Suppressor macrophage treated with lipopolysaccharide for 1 hour (primary cell): ENCODE measurements around the gene GRK4.
"Not testable (repeated sequence)": the region's sequence is repeated elsewhere in the genome, so short reads cannot be mapped to it uniquely, and the experiment has no call there.

Experiments
- DNase-seq, 3 donors: peaks; one replicate each; pipeline ENCODE4 v3.0.0-alpha.2; 2020 to 2022

The GRK4 gene

DNA sequence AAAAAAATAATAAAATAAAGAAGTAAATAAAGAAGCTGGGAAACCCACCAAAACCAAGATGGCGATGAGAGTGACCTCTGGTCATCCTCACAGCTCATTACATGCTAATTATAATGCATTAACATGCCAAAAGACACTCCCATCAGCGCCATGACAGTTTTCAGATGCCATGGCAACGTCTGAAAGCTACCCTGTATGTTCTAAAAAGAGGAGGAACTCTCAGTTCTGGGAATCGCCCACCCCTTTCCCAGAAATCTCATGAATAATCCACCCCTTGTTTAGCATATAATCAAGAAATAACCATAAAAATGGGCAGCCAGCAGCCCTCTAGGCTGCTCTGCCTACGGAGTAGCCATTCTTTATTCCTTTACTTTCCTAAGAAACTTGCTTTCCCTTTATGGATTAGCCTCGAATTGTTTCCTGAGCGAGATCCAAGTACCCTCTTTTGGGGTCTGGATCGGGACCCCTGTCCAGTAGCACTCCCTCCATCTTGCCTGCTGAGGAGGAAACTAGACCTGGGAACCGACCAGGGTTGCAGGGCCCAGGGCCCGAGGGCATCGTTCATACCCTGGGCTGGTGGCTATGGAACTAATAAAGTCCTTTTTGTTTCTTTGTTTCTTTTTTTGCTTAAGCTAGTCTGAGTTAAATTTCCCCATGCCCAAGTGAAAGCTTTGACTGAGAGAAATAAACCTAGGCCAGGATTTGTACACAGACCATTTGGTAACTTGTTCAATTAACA, 80.1 kb downstream of the GRK4 start:
- peak; percentile 25 to 62 (median 58) for DNase-seq

DNA sequence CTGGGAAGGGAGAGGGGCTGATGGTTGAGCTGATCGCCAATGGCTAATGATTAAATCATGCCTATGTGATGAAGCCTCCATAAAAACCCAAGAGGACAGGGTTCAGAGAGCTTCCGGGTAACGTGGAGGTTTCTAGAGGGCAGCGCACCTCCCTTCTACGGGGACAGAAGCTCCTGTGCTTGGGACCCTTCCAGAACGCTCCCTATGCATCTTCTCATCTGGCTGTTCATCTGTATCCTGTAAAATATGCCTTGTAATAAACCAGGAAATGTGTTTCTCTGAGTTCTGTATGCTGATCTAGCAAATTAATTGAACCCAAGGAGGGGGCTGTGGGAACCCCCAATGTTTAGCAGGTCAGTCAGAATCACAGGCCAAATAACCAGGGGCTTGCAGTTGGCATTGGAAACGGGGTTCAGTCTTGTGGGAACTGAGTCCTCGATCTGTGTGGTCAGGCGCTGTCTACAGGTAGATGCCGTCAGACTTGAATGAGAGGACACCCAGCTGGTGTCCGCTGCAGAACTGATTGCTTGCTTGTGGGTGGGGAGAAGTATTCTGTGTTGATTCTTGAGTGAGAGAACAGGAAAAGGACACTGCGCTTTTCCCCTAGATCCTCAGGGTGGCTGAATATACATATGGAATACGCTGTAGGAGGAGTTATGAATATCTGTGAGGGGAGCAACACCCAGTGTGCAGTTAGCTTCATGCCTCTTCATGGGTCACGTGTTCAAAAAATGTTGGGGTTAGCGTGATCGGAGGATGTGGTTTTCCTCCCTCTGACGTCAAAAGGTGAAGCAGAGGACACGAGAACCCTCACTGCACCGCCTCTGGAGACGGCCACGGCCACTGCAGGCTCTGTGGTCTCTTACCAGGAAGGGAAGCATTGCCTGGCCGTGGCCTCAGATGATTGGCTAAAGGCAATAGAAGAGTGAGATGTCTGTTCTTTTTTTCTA, 81.8 kb downstream of the GRK4 start:
- DNase-seq, result peak; percentile 68 to 91 (median 86)

DNA sequence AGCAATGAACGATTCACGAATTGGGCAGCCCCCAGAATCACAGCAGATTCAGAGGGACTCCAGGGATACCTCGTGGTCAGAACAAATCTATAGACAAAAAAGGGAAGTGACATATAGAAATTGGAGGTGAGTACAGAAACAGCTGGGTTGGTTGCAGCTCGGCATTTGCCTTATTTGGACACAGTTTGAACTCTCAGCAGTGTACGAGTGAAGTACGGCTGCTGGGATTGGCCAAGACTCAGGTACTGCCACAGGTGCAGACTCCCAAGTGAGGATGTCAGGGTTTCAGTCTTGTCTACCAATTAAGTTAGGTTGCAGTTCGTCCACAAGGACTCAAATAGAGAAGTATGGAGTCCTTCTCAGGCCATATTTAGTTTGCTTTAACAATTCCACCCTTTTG, 82.8 kb downstream of the GRK4 start:
- peak in 1 of 3 donors; percentile 13 for DNase-seq

DNA sequence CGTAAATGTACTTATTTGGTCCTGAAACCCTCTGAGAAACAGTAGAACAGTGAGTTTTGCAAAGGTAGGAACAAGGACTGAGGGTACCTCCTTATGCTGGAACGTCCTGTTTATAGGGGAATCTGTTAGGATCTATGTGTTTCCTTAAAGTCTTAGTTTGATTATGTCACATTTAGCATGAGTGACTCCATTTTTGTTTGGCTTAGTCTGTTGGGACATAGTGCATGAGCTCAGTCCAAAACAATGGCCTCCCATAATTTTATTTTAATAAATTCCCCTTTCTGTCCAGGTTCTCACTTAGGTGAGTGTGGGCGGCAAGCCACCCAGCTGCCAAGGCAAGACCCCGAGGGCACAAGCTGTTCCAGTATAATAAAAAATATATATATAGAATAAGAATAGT, 83.3 kb downstream of the GRK4 start:
- no peak for DNase-seq

DNA sequence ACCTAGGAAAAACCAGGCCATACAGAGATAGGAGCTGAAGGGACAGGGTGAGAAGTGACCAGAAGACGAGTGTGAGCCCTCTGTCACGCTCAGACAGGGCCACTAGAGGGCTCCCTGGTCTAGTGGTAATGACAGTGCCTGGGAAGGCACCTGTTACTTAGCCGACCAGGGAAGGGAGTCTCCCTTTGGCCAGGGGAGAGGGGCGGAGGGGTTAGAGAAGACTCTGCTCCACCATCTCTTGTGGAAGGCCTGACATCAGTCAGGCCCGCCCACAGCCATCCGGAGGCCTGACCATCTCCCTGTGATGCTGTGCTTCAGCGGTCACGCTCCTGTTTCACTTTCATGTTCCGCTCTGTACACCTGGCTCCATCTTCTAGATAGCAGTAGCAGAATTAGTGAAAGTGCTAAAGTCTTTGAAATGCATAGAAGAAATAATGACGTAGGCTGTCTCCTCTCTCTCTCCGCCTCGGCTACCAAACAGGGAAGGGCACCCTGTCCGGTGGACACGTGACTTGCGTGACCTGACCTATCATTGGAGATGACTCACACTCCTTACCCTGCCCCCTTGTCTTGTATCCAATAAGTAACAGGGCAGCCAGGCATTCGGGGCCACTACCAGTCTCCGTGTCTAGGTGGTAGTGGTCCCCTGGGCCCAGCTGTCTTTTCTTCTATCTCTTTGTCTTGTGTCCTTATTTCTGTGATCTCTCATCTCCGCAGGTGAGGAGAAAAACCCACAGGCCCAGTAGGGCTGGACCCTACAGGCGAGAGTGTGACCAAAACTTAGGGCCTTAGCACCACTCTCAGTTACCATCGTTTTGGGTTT, 84.3 kb downstream of the GRK4 start:
- peak; percentile 70 to 78 (median 78) for DNase-seq

DNA sequence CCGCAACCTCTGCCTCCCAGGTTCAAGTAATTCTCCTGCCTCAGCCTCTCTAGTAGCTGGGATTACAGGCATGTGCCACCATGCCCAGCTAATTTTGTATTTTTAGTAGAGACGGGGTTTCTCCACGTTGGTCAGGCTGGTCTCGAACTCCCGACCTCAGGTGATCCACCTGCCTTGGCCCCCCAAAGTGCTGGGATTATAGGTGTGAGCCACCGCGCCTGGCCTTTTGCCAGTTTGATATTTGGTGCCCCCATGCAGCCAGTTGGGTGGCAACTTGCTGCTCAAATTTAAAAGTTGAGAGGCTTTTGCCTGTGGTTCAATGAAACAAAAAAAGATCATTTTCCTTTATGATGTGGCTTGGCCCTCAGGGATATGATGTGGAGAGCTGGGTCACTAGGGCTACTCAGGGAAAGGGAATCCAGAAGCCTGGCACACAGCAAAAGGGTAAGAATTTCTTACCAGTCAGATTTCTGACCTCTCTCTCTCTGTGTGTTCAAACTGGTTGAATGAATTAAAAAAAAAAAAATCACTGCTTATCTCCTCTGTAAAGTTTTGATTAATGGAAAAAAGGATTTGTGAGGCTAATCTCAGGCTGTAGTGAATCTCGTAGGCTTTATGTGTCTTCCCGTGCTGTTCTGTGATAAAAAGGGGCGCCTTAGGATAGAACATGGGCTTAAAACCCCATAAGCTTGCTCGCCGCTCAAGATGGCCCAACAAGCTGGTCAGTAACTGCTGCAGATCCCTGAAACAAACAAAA, 87.9 kb downstream of the GRK4 start:
- not testable (repeated sequence) for DNase-seq

DNA sequence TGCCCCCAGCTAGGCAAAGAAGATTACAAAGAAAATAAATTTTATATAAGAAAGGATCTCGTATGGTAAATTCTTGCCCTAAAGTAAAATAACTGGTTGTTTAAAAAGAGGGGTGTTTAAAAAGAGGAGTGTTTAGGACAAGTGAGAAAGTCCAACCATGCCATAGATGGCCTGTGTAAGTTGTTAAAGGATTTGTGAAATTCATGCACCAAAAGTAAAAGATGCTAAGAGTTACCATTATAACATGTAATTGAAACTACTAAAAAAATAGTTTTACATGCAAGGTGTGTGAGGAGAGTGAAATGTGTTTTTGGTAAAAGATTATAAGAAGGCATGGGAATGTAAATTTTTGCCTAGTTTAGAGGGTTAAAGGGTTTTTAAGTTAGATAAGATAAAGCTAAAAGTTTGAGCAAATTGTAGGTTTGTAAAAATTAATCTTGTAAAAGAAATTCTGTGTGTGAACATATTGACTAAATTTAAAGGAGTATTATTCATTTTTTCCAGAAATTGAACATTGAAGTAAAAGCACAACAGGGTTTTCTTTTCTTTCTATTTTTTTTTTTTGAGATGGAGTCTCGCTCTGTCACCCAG, 90.9 kb downstream of the GRK4 start:
- no peak for DNase-seq

DNA sequence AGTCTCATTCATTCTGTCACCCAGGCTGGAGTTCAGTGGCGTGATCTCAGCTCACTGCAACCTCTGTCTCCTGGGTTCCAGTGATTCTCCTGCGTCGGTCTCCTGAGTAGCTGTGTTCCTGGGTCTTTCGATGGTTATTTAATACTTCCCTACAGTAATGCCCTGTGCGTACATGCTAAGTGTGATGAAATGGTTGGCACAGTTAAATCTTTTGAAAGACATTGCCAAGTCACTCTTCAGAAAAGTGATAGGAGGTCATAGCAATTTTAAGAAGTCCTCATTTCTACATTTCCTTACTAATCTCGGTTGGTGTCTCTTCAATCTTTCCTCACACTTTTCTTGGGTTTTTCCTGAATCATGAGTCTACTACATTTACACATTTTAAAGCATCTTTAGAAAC, 96.6 kb downstream of the GRK4 start:
- DNase-seq, result peak; percentile 24 to 60 (median 43)

DNA sequence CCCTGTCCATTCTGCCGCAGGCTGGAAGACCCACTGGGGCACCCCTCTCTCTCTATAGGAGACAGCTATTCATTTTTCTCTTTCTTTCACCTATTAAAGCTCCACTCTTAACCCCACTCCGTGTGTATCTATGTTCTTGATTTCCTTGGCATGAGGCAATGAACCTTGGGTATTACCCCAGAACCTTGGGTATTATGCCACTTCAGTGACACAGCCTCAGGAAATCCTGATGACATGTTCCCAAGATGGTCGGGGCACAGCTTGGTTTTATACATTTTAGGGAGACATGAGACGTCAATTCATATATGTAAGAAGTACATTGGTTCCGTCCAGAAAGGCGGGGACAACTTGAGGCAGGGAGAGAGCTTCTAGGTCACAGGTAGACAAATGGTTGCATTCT, 97.6 kb downstream of the GRK4 start:
- DNase-seq, result peak; percentile 34 to 57 (median 50)

DNA sequence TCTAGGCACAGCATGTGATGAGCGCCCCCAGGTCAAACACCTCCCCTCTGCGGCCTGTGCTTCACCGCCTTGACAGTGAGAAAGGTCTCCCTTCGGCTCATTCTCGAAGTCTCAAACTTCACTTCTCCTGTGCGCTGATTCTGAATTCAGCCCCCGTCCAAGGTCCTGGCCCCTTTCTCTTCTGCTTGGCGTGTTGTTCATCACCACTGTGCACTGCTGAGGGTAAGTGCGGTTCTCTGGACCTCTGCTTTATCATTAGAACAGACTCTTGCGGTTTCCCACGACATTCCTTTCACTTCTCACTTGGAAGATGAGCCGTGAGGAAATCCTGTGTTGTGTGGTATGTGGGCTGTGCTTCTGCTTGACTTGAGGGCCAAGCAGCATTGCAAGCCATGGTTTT, 99.1 kb downstream of the GRK4 start:
- DNase-seq, result peak; percentile 28 to 67 (median 60)

DNA sequence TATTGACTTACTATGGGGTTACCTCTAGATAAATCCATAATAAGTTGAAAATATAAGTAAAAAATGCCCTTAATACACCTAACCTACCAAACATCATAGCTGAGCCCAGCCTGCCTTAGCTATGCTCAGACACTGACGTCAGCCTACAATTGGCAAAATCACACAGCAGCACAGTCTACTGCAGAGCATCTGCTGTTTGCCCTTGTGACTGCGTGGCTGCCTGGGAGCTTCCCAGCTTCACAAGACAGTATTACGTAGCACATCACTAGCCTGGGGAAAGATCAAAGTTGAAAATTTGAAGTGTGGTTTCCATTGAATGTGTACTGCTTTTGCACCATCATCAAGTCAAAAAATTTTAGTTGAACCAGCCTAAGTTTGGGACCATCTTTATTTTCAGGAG, 102.2 kb downstream of the GRK4 start:
- DNase-seq, result no peak

DNA sequence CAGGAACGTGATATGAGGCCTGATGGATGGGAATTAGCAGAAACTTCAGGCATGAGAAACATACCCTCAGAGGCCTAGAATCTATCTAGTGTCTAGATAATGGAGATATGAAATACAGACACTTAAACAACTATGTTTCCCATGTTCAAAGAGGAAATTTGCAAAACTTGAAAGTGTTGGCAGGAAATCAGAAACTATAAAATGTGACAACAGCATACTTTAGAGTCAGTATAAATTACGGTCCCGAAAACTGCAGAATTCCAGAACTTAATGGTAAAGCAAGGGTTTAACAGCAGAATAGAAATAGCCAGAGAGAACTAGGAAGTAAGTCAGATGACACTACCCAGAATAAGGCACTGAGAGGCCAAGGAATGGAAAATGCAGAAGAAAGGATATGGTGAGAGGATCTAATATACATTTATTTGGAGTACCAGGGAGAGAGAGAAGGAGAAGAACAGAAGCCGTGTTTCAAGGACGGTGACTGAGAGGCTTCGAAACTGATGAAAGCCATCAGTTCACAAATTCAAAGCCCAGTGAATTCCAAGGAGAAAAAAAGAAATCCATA, 103.5 kb downstream of the GRK4 start:
- DNase-seq, result peak in 2 of 3 donors; percentile 28 to 33

DNA sequence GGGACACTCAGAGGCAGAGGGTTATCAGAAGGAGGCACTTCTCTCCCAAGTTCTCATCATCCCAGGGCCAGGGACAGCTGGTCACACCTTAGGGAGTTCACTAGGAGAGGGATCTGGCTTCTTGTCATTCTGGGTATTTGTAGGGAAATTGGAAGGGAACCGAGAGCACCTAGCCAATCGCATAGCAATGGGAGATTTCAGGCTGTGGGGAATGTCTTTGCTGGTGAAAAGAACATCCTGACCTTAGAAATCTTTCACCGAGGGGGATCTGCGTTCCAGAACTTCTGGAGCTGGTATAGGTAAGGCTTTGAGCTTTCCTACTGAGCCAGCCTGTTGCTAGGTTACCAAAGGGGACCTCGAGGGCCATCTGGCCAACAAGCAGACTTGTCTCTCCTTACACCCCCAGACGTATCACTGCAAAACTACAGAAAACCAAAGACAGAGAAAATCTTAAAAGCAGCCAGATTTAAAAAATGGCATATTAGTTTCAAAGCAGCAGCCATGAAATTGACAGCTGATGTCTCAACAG, 104.2 kb downstream of the GRK4 start:
- DNase-seq, result no peak

DNA sequence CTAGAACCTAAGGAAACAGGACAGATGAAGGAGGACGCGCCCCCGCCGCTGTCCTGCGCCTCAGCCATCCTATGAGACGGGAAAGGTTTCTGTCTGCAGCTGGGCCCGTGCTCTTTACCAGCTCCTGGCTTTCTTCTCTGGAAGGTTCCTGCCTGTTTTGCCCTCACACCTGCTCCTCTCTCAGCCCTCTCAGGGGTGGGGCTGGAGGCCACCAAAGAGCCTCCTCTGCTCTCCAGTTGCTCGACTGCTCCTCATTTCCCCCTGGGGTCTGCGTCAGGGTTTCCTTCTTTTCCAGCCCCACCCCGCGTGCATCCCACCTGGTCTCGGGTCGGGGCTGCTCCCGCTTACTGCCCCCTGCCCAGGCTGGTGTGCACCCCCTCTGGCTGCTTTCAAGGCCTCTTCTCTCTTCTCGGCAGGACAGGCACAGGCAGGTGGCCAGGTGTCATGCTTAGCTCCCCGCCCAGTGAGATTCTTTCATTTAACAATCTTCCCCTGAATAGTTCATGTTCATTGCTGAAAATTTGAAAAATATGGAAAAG, 106.4 kb downstream of the GRK4 start:
- DNase-seq, result no peak

DNA sequence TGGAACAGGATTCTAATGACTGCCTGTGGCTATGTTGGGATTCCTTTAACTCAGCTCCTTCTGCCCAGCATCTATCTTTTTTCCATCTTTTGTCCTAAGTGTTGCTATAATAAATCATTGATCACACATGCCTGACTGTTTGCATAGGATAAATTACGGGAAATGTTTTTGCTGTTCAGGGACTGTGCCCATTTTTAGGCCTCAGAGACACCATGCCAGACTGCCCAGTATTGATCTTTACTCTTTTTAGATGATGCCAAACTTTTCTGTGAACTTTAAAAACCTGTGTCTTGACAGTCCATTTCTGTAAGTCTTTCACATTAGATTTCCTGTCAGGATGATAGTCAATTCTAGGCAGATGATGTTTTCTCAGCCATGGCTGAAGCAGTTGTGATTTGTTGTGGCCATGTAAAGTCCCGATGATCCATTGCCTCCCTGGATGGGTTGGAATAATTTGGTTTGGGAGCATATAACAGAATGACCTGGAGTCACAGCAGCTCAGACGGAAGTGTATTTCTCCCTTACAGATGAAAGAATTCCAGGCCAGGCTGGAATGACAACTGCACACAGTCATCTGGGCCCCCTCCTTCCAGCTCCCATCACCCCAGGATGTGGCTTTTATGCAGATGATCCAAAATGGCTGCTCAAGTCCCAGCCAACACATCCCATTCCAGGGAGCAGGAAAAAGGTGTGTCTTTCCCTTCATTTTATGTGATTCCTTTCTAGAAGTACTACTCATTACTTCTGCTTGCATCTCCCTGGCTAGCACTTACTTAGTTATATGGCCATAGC, 107.5 kb downstream of the GRK4 start:
- no peak for DNase-seq

DNA sequence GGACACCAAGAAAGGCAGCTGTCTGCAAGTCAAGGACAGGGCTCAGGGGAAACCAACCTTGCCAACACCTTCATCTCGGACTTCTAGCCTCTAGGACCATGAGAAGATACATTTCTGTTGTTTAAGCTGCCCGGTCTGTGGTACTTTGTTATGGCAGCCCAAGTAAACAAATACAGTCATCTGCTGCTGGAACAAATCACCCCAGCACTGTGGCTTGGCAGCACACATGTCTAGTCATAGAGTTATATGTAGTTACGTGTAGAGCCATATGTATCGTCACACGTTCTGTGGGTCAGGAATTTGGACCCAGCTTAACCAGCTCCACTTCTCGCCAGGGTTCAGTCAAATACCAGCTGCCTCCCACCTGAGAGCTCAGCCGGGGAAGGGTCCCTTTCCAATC, 108.4 kb downstream of the GRK4 start:
- DNase-seq, result no peak

DNA sequence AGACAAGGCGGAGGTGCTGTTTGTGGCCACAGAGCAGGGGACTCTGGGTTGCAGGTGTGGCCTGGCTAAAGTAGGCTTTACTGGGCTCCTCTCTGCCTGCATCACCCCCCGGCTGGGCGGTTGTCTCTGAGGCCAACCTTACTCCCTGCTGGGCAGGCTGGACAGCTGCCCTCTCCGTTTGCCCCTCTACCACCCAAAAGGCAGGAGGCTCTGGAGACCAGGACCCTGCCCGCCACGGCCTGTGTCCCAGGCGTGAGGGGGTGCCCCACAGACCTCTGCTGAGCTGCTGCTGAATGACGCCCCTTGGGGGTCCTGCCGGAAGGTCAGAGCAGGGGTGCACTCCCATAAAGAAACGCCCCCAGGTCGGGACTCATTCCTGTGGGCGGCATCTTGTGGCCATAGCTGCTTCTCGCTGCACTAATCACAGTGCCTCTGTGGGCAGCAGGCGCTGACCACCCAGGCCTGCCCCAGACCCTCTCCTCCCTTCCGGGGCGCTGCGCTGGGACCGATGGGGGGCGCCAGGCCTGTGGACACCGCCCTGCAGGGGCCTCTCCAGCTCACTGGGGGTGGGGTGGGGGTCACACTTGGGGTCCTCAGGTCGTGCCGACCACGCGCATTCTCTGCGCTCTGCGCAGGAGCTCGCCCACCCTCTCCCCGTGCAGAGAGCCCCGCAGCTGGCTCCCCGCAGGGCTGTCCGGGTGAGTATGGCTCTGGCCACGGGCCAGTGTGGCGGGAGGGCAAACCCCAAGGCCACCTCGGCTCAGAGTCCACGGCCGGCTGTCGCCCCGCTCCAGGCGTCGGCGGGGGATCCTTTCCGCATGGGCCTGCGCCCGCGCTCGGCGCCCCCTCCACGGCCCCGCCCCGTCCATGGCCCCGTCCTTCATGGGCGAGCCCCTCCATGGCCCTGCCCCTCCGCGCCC, 110.0 kb downstream of the GRK4 start:
- DNase-seq, result peak in 1 of 3 donors; percentile 17

DNA sequence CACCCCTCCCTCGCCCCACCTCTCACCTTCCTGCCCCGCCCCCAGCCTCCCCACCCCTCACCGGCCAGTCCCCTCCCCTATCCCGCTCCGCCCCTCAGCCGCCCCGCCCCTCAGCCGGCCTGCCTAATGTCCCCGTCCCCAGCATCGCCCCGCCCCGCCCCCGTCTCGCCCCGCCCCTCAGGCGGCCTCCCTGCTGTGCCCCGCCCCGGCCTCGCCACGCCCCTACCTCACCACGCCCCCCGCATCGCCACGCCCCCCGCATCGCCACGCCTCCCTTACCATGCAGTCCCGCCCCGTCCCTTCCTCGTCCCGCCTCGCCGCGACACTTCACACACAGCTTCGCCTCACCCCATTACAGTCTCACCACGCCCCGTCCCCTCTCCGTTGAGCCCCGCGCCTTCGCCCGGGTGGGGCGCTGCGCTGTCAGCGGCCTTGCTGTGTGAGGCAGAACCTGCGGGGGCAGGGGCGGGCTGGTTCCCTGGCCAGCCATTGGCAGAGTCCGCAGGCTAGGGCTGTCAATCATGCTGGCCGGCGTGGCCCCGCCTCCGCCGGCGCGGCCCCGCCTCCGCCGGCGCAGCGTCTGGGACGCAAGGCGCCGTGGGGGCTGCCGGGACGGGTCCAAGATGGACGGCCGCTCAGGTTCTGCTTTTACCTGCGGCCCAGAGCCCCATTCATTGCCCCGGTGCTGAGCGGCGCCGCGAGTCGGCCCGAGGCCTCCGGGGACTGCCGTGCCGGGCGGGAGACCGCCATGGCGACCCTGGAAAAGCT, 110.9 kb downstream of the GRK4 start, which contains the start of the genes HTT and HTT-AS:
Gene HTT (plus strand): TSS at position 604 of the 768 bp plus-strand sequence. CDS start 145 bp downstream, at position 749.
Gene HTT-AS (minus strand): TSS at position 461 of the 768 bp plus-strand sequence.
- DNase-seq, result peak; percentile 97 to 98 (median 97)
